Retinal pigment epithelial cell (primary cell): Measurements from ENCODE around the gene ERICH2.
A peak's percentile ranks its signal among the peaks of the same experiment; 100 is the strongest.

Source experiments
- DNase-seq: peaks from one replicate; pipeline ENCODE4 v3.0.0-alpha.2; 2010; ENCODE audit warnings: low read depth
- H3K4me3 ChIP-seq: 2 replicates; pipeline ENCODE4 v1.5.1; 2011; ENCODE audit warnings: mild to moderate bottlenecking, low read length, control low read depth, moderate library complexity
- TF ChIP-seq, protein P1 (sequence below): conservative IDR thresholded peaks from 2 replicates; pipeline ENCODE4 v1.5.1; 2011; ENCODE audit warnings: low read depth, low read length, control low read depth, inconsistent platforms

ERICH2 gene

DNA sequence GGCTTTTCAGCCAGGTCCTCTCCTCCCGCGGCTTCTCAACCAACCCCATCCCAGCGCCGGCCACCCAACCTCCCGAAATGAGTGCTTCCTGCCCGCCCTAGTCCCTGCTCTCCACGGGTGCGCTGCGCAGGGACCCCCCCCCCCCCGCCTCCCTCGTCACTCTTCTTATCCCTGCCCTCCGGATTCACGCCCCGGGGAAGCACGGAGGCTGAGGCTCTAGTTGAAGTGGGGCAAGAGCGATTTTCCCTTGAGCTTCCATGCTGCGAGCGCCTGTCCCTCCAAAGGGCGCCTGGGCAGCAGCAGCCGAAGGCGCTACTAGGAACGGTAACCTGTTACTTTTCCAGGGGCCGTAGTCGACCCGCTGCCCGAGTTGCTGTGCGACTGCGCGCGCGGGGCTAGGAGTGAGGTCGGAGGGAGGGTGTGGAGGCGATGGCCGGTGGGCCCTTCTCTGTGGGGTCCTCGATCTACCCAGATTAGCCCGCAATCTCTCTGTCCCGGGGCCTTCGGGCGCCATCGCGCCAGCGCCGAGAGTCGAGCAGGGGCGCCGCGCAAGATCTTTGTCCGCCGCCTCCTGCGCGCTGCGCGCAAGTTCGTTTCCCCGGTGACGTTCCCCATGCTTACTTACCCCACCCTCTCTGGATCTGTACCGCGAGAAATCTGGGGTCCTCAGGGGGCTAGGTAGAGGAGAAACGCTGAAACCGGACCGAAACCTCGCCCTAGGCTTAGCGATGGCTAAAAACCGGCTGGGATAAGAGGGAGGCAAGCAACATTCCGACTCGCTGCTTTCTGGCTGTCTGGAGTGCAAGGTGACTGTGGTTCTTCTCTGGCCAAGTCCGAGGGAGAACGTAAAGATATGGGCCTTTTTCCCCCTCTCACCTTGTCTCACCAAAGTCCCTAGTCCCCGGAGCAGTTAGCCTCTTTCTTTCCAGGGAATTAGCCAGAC lies 47.2 kb downstream of the ERICH2 start:
- TF ChIP-seq, protein P1, sequence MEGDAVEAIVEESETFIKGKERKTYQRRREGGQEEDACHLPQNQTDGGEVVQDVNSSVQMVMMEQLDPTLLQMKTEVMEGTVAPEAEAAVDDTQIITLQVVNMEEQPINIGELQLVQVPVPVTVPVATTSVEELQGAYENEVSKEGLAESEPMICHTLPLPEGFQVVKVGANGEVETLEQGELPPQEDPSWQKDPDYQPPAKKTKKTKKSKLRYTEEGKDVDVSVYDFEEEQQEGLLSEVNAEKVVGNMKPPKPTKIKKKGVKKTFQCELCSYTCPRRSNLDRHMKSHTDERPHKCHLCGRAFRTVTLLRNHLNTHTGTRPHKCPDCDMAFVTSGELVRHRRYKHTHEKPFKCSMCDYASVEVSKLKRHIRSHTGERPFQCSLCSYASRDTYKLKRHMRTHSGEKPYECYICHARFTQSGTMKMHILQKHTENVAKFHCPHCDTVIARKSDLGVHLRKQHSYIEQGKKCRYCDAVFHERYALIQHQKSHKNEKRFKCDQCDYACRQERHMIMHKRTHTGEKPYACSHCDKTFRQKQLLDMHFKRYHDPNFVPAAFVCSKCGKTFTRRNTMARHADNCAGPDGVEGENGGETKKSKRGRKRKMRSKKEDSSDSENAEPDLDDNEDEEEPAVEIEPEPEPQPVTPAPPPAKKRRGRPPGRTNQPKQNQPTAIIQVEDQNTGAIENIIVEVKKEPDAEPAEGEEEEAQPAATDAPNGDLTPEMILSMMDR, result no peak
- H3K4me3 ChIP-seq, result peak overlapping the region; percentile 40
- no peak for DNase-seq

DNA sequence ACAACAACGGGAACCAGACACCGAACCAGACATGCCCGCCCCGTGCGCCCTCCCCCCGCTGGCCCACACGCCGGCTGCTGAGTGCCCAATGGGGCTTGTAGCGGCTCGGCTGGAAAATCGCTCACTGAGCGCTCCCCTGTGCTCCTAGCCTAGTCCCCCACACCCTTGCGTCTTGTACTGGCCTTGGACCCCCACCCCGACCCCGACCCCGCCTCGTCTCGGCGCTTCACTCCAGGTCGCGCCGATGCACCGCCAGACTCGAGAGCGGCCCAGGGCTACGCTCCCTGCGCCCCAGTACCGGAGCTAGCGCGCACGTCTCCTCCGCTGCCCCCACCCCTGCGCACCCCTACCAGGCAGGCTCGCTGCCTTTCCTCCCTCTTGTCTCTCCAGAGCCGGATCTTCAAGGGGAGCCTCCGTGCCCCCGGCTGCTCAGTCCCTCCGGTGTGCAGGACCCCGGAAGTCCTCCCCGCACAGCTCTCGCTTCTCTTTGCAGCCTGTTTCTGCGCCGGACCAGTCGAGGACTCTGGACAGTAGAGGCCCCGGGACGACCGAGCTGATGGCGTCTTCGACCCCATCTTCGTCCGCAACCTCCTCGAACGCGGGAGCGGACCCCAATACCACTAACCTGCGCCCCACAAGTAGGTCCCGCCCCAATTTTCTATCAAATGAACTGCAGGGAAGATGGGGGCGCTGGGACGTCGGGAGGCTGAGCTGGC lies 48.0 kb downstream of the ERICH2 start:
- peak overlapping the region; percentile 40 for H3K4me3 ChIP-seq
- TF ChIP-seq, protein P1, result no peak
- DNase-seq, result no peak

DNA sequence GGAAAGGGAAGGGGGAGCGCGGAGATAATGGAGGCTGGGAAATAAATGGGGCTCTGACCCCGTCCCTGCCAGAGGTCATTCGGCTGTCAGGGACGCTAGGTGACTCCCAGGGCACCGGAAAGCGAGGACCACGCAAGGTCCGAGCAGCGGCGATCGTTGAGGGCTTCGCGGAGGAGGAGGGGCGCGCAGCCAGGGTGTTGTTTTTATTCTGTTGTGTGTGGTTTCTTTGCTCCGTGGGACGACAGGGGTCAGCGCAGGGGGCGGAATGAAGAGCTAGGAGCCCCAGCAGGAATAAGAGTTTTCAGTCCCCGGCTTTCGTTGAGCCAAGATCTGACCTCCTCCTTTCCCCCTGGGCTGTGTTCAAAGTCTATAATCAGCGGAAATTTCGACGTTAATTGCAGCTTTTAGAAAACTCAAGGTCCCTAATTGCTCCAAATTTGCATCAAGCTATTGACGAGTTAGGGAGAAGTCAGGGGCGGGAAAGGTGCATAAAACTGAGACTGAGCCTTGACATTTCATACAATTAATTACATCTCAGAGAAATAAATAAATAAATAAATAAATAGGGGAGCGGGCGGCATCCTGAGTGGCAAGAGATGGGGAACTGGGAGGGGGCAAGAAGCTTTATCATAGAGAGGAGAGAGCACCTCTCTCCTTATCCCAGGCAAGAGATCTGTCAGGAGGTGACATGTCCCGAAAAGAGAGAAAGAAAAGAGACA lies 48.7 kb downstream of the ERICH2 start:
- H3K4me3 ChIP-seq, result no peak overlapping the region
- TF ChIP-seq, protein P1, result no peak
- no peak for DNase-seq

- no peak for DNase-seq
- H3K4me3 ChIP-seq, result no peak overlapping the region
These were observed 49.8 kb downstream of the ERICH2 start for GRCh38 chr2:170819680-170820664.

GRCh38 chr2:170820757-170821530 lies 50.8 kb downstream of the ERICH2 start:
- DNase-seq, result no peak
- TF ChIP-seq, protein P1, result no peak

More at GRCh38 chr2:170819680-170820664, 49.8 kb downstream of the ERICH2 start:
- TF ChIP-seq, protein P1, result no peak

More at GRCh38 chr2:170820757-170821530, 50.8 kb downstream of the ERICH2 start:
- no peak overlapping the region for H3K4me3 ChIP-seq
